Measurements from ENCODE around the gene FGF11.

DNA sequence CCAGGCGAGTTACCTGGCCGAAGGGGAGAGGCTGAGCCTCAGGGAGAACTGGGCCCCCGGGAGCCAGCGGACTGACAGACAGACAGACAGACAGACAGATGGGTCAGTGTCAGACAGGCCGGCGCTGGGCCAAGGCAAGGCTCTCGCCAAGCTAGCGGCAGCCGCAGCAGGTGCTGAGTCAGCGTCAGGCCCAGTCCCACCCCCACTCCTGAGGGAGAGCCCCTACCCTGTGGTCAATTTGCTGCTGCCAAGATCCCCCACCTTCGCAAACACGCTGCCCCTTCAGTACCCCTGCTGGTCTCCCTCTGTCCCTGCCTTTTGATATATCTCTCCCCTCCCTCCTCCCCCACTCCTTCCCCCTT, 1.5 kb downstream of the FGF11 start:
- TF ChIP-seq, protein P1, sequence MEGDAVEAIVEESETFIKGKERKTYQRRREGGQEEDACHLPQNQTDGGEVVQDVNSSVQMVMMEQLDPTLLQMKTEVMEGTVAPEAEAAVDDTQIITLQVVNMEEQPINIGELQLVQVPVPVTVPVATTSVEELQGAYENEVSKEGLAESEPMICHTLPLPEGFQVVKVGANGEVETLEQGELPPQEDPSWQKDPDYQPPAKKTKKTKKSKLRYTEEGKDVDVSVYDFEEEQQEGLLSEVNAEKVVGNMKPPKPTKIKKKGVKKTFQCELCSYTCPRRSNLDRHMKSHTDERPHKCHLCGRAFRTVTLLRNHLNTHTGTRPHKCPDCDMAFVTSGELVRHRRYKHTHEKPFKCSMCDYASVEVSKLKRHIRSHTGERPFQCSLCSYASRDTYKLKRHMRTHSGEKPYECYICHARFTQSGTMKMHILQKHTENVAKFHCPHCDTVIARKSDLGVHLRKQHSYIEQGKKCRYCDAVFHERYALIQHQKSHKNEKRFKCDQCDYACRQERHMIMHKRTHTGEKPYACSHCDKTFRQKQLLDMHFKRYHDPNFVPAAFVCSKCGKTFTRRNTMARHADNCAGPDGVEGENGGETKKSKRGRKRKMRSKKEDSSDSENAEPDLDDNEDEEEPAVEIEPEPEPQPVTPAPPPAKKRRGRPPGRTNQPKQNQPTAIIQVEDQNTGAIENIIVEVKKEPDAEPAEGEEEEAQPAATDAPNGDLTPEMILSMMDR (IDR thresholded peaks at IDR 0.05), result no peak
- TF ChIP-seq POLR2A (IDR thresholded peaks at IDR 0.05), result no peak
